NCI-H510A (cell line): ENCODE measurements around the gene CKAP2L.

ENCODE experiments used
- DNase-seq: peaks from one replicate; lab custom pipeline; 2025; lab: John Stamatoyannopoulos, UW

Gene CKAP2L

GRCh38 chr2:112791693-112792230 is 27.4 kb upstream of the CKAP2L start:
- no peak for DNase-seq

- DNase-seq = no peak
Measured at GRCh38 chr2:112791019-112791418, 26.6 kb upstream of the CKAP2L start.

GRCh38 chr2:112790305-112790704 is 25.9 kb upstream of the CKAP2L start:
- no peak for DNase-seq

GRCh38 chr2:112789186-112789585 is 24.8 kb upstream of the CKAP2L start:
- no peak for DNase-seq

GRCh38 chr2:112788653-112789052 is 24.2 kb upstream of the CKAP2L start:
- no peak for DNase-seq

GRCh38 chr2:112787729-112788393 is 23.5 kb upstream of the CKAP2L start:
- no peak for DNase-seq

- DNase-seq = no peak
Measured at GRCh38 chr2:112787294-112787693, 22.9 kb upstream of the CKAP2L start.

GRCh38 chr2:112784199-112785189 is 20.1 kb upstream of the CKAP2L start, which contains the start of gene IL1A:
Gene IL1A (minus strand): TSS chr2:112784493. CDS start chr2:112783770, 723 bp downstream.
- no peak for DNase-seq

- DNase-seq = no peak
Measured at GRCh38 chr2:112783187-112783714, 18.8 kb upstream of the CKAP2L start.

GRCh38 chr2:112782234-112782799 is 17.9 kb upstream of the CKAP2L start:
- DNase-seq = no peak

GRCh38 chr2:112779598-112779997 is 15.2 kb upstream of the CKAP2L start:
- no peak for DNase-seq

GRCh38 chr2:112777036-112777435 is 12.6 kb upstream of the CKAP2L start:
- DNase-seq = no peak

GRCh38 chr2:112776113-112776512 is 11.7 kb upstream of the CKAP2L start:
- no peak for DNase-seq

- no peak for DNase-seq
Measured at GRCh38 chr2:112774536-112775285, 10.3 kb upstream of the CKAP2L start.

GRCh38 chr2:112773556-112773955 is 9.1 kb upstream of the CKAP2L start:
- DNase-seq = no peak

- DNase-seq = no peak
Measured at GRCh38 chr2:112772911-112773475, 8.6 kb upstream of the CKAP2L start.

- DNase-seq = no peak
Measured at GRCh38 chr2:112772322-112772721, 7.9 kb upstream of the CKAP2L start.

GRCh38 chr2:112768432-112768831 is 4.0 kb upstream of the CKAP2L start:
- DNase-seq = no peak

- no peak for DNase-seq
Measured at GRCh38 chr2:112767693-112768330, 3.4 kb upstream of the CKAP2L start.

- no peak for DNase-seq
Measured at GRCh38 chr2:112765251-112765650, 842 bp upstream of the CKAP2L start.

- DNase-seq = no peak
Measured at GRCh38 chr2:112762276-112762675, 2.1 kb downstream of the CKAP2L start.
